ENCODE measurements around the gene KLHL24. TPM values are rescaled to one million over a fixed set of nuclear protein-coding genes. Genes with fewer than 3 reads are reported as not detected.
"Not testable (repeated sequence)": the region's sequence is repeated elsewhere in the genome, so short reads cannot be mapped to it uniquely, and the experiment has no call there.

KLHL24 gene
- total RNA-seq, 1 donor from 2014 or later: 105 TPM

- TF ChIP-seq CTCF (IDR thresholded peaks at IDR 0.05): no peak
- no peak for DNase-seq (ENCODE audit: extremely low spot score, unreplicated experiment)
- Mint-ChIP-seq H3K36me3 (ENCODE audit: unreplicated experiment) (no peaks in the 10 kb centered on the region), H3K9me3 (ENCODE audit: unreplicated experiment) (no peaks in the 10 kb centered on the region), H3K4me3 (ENCODE audit: unreplicated experiment) (no peak overlapping the region), H3K4me1 (ENCODE audit: unreplicated experiment) (no peaks in the 10 kb centered on the region), H3K27me3 (ENCODE audit: unreplicated experiment) (peaks cover 10% of the 10 kb centered on the region), H3K27ac (ENCODE audit: unreplicated experiment) (no peak overlapping the region)
Measured at GRCh38 chr3:183613366-183614285, 21.8 kb upstream of the KLHL24 start.

DNA sequence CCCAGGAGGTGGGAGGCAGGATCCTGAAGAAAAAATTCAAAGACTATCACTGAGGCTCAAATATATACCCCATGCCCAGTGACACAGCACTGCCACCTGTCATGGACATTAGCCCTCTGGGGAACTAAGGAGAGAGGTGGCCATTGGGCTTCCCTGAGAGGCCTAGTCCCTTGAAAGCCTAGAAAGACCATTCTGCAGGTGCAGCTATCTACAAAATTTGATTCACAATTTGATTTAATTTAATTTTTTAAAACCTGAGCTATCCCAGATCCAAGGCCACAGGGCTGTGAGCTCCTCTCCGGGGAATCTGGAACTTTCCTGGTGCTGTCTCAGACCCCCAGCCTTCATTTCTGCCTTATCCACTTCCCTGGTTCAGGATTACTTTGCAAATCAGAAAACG is 16.9 kb upstream of the KLHL24 start:
- H3K27me3 Mint-ChIP-seq (ENCODE audit: unreplicated experiment): peaks cover 33% of the 10 kb centered on the region
- no peaks in the 10 kb centered on the region for H3K36me3 Mint-ChIP-seq (ENCODE audit: unreplicated experiment)
- no peaks in the 10 kb centered on the region for H3K9me3 Mint-ChIP-seq (ENCODE audit: unreplicated experiment)
- H3K27ac Mint-ChIP-seq (ENCODE audit: unreplicated experiment): no peak overlapping the region
- DNase-seq (ENCODE audit: extremely low spot score, unreplicated experiment): no peak
- H3K4me3 Mint-ChIP-seq (ENCODE audit: unreplicated experiment): no peak overlapping the region
- no peak for TF ChIP-seq CTCF (IDR thresholded peaks at IDR 0.05)
- no peaks in the 10 kb centered on the region for H3K4me1 Mint-ChIP-seq (ENCODE audit: unreplicated experiment)

DNA sequence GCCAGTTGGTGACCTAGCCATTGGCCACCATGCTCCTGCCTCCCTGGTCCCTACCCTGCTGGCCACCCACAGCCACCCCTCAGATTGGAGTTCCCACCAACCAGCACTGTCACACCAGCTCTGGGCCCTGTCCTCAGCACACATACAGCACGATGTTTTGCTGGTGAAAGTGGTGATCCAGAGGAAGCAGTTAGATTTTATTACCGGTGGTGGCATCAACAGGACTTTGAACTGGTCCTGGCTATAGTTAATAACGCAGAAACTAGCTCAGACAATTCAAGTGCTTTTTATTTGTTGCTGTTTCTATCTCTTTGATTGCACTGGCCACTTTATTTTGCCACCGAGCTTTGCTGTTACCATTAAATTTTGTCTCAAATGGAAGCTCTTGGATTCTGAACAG is 16.4 kb upstream of the KLHL24 start:
- TF ChIP-seq CTCF (IDR thresholded peaks at IDR 0.05): no peak
- Mint-ChIP-seq H3K9me3 (ENCODE audit: unreplicated experiment) (no peaks in the 10 kb centered on the region), H3K27me3 (ENCODE audit: unreplicated experiment) (peaks cover 34% of the 10 kb centered on the region), H3K4me1 (ENCODE audit: unreplicated experiment) (no peaks in the 10 kb centered on the region), H3K4me3 (ENCODE audit: unreplicated experiment) (no peak overlapping the region), H3K27ac (ENCODE audit: unreplicated experiment) (no peak overlapping the region), H3K36me3 (ENCODE audit: unreplicated experiment) (no peaks in the 10 kb centered on the region)
- DNase-seq (ENCODE audit: extremely low spot score, unreplicated experiment): no peak

- no peak for TF ChIP-seq CTCF (IDR thresholded peaks at IDR 0.05)
Measured at GRCh38 chr3:183619624-183620251, 15.7 kb upstream of the KLHL24 start.

GRCh38 chr3:183620252-183620628 is 15.2 kb upstream of the KLHL24 start:
- no peak for TF ChIP-seq CTCF (IDR thresholded peaks at IDR 0.05)
- Mint-ChIP-seq H3K27ac (ENCODE audit: unreplicated experiment) (no peak overlapping the region), H3K9me3 (ENCODE audit: unreplicated experiment) (no peaks in the 10 kb centered on the region), H3K27me3 (ENCODE audit: unreplicated experiment) (peaks cover 40% of the 10 kb centered on the region), H3K4me1 (ENCODE audit: unreplicated experiment) (no peaks in the 10 kb centered on the region), H3K4me3 (ENCODE audit: unreplicated experiment) (no peak overlapping the region), H3K36me3 (ENCODE audit: unreplicated experiment) (no peaks in the 10 kb centered on the region)
- DNase-seq (ENCODE audit: extremely low spot score, unreplicated experiment): no peak

More at GRCh38 chr3:183619624-183620251, 15.7 kb upstream of the KLHL24 start:
- H3K4me3 Mint-ChIP-seq (ENCODE audit: unreplicated experiment): no peak overlapping the region
- no peaks in the 10 kb centered on the region for H3K36me3 Mint-ChIP-seq (ENCODE audit: unreplicated experiment)
- no peaks in the 10 kb centered on the region for H3K4me1 Mint-ChIP-seq (ENCODE audit: unreplicated experiment)
- H3K27me3 Mint-ChIP-seq (ENCODE audit: unreplicated experiment): peaks cover 40% of the 10 kb centered on the region
- DNase-seq (ENCODE audit: extremely low spot score, unreplicated experiment): no peak
- no peak overlapping the region for H3K27ac Mint-ChIP-seq (ENCODE audit: unreplicated experiment)
- no peaks in the 10 kb centered on the region for H3K9me3 Mint-ChIP-seq (ENCODE audit: unreplicated experiment)

GRCh38 chr3:183622473-183622872 is 12.9 kb upstream of the KLHL24 start:
- not testable (repeated sequence) for DNase-seq (ENCODE audit: extremely low spot score, unreplicated experiment); H3K4me3 Mint-ChIP-seq (ENCODE audit: unreplicated experiment); H3K4me1 Mint-ChIP-seq (ENCODE audit: unreplicated experiment); H3K9me3 Mint-ChIP-seq (ENCODE audit: unreplicated experiment); H3K36me3 Mint-ChIP-seq (ENCODE audit: unreplicated experiment); H3K27ac Mint-ChIP-seq (ENCODE audit: unreplicated experiment)
- peaks cover 33% of the 10 kb centered on the region for H3K27me3 Mint-ChIP-seq (ENCODE audit: unreplicated experiment)
